Left cardiac atrium (tissue), 4 donors: Measurements from ENCODE around the gene GARS1. TPM values are rescaled to one million over a fixed set of nuclear protein-coding genes. Genes with fewer than 3 reads are reported as not detected.

Source experiments
- ATAC-seq, 2 donors: fragments of 200-7000 bp; cut with Tn5 transposase; one replicate each; pipeline ENCODE4 v1.9.1; 2020; ENCODE audit warnings: mild to moderate bottlenecking in 2 of 2, moderate library complexity in 2 of 2
- DNase-seq: peaks from one replicate; pipeline ENCODE4 v3.0.0-alpha.2; 2020
- intact Hi-C, 2 donors: fragments of 100-400 bp; cut with DNase I; formaldehyde crosslinking; loops; one replicate each; pipeline versions ENCODE4 v1.14.1 to v1.15.1; 2022 to 2023
- total RNA-seq, 2 donors: library from RNA; stranded (reverse); fragmentation: NEBNext Ultra II Directional; extraction: Animal tissue kit (Norgen Biotek cat#: 25700); gene quantifications; one replicate each; pipeline ENCODE4 v1.2.1, GENCODE V29; 2021
- donor health status: DM: no; HTN: yes; CAD: no.
- donor health status: DM: no; HTN: yes; CAD: no; lungs with severe emphysema.
- donor health status: DM: yes; HTN: yes; CAD: no.
- donor health status: Dilated cardiomyopathy.

GARS1 gene
- total RNA-seq, 2 donors from 2014 or later, result 38.8 to 62.0 TPM

DNA sequence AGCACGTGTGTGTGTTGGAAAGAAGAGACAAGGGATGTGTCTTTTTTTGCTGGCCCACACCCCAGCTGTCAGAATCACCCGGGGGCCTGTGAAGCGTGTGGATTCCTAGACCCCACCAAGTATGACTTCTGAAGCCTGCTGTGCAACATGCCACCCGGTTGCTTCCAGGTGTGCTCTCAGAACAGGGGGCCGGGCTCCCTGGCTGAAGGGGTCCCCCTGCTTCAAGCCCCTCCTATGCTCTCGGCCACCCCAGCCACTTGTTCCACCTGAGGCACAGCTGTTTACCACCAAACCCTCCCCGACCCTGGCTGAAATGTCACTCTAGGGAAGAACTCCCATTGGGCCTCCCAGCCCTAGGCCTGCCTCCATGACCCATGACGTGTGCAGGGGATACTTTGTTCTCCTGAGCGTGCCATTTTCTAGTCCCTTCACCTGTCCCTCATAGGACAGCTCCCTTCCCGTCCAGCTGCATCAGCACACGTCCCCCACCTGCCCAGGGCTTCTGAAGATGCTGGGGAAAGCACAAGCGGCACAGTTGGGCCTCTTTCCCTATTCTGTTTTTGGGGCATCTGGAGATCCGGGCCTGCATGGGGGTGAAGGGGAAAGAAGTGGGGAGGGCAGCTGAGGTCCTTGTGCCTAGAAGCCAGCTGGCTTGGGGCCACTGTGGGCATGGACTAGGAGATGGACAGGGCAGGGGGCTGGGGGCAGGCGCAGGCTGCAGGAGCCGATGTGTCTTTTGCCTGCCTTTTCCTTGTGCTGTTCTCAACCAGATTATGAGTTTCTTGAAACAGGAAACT lies 54.3 kb downstream of the GARS1 start:
- DNase-seq, result no peak
- intact Hi-C loops, result no loop called here
- ATAC-seq, result no peak

- no peak for ATAC-seq
- intact Hi-C loops, result no loop called here
- no peak for DNase-seq
These were observed 55.2 kb downstream of the GARS1 start for GRCh38 chr7:30649717-30650420.

DNA sequence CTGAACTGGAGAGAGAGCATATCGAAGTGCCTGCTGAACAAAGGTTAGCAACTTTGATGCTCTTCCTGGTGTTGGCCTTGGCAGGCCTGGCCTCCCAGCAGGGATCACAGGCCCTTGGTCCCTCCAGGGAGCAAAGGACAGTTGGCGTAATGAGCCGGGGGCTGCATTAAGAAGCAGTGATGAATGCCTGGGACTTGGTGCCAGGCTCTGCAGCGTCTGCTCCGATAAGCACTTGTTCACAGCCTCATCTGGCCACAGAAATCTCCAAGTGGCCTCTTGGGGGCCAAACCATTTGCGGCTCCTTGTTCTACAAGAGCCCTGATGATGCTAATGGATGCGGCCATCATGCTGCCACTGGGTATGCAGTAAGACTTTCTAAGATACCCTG lies 55.7 kb downstream of the GARS1 start:
- intact Hi-C loops, result no loop called here
- ATAC-seq (no peak), DNase-seq (no peak)

DNA sequence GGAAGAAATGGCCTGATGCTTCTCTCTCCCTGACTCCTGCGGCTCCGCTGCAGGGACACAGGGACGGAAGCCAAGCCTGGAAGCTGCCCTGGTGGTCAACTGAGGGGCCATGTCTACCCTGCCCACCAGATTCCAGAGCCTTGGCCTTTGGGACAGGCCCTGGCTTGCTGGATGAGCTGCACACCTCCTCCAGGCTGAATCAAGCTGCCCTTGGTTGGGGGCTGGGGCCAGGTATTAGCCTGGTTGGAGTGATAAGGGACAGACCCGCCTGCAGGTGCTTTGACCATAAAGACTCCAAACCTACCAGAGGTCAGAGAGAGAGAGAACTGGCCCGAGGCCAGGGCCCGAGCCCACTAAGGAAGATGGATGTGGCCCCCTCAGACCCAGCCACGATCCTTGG lies 57.5 kb downstream of the GARS1 start:
- ATAC-seq (no peak), DNase-seq (no peak)
- intact Hi-C loops, result no loop called here

DNA sequence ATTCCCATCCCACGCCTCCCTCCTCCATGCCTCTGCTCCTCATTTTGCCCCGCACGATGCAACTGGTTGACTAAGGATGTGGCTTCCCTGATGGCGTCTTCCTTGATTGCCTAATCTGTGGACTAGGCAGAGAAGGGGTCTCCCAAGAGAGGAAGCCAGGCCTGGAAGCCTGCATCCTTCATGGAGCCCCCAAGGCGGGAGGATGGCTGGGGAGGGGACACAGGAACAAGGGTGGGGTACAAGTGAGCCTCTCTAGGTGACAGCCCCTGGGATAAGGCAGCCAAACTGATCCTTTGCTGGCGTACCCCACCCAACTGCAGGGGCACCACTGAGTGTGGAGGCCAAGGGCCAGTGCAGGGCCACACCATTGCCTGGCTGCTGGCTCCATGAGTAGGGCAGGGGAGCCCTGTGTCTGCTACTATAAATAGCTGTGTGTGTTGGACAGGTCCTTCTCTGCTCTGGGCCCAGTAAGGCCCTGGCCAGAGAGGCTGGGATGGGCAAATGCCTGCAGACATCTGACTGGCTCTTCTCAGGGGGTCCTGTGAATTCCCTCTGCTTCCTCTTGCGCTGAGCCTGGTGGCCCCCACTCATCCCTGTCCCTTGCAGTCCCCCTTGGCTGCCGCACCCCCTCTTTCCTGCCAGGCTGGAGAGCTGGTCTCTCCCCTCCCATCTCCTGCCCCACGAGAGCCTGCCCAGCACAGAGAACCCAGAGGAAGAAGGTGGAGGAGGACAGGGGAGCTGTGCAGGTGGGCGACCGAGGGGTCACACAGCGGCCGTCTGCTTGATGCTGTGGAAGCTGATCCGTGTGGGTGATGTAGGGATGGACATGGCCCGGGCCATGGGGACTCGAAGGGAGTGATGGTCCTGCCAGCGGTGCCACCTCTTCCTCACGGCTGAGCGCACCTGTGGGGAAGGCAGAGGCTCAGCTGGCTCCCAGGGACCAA lies 58.3 kb downstream of the GARS1 start:
- intact Hi-C loops, result no loop called here

GRCh38 chr7:30654296-30655090 lies 59.8 kb downstream of the GARS1 start:
- intact Hi-C loops, result no loop called here
- ATAC-seq (no peak), DNase-seq (no peak)

More for the DNA sequence above, 58.3 kb downstream of the GARS1 start:
- ATAC-seq, result no peak
- DNase-seq, result no peak

GRCh38 chr7:30655096-30655970 lies 60.7 kb downstream of the GARS1 start:
- DNase-seq, result no peak
- intact Hi-C loops, result no loop called here

GRCh38 chr7:30656006-30656957 lies 61.6 kb downstream of the GARS1 start:
- ATAC-seq (no peak), DNase-seq (no peak)
- intact Hi-C loops, result no loop called here

More at GRCh38 chr7:30655096-30655970, 60.7 kb downstream of the GARS1 start:
- ATAC-seq, result no peak

DNA sequence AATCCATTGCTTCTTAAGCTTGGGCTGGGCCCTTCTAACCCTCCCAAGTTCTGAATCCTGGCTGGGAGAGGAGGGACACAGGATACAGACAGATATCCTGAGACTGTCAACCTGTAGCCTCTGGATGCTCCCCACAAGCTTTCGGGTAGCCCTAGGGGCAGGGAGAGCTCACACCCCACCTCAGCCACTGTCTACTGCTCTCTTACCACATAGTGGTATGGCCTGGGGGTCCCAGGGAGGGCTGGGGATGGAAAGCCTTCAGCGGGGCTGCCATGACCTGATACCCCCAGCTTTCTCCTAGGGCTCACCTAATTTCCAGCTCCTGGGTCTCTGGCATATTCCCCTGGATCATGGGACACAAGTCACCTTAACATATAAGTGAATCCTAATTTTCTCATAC lies 62.5 kb downstream of the GARS1 start:
- ATAC-seq, result no peak
- intact Hi-C loops, result no loop called here
- DNase-seq, result no peak

GRCh38 chr7:30658479-30659074 lies 63.9 kb downstream of the GARS1 start:
- intact Hi-C loops, result no loop called here
- ATAC-seq (no peak), DNase-seq (no peak)

DNA sequence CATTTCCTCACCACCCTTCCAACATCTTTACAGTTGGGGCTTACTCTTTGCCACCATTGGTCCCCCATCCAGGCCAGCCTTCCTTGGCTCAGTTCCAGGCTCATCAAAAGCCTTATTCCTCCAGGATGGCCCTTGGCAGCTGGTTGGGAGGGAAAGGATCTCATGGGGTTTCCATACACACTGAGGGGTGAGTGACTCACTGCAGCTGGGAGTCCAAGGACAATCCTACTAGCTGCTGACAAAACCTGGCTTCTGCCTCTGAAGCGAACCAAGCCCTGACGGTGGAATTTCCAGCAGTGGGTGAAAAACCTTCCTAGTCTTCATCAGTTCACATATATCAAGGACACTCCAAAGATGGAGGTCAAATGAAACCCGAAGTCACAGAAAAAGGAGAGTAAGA lies 64.6 kb downstream of the GARS1 start:
- DNase-seq, result no peak
- intact Hi-C loops, result no loop called here
- no peak for ATAC-seq

DNA sequence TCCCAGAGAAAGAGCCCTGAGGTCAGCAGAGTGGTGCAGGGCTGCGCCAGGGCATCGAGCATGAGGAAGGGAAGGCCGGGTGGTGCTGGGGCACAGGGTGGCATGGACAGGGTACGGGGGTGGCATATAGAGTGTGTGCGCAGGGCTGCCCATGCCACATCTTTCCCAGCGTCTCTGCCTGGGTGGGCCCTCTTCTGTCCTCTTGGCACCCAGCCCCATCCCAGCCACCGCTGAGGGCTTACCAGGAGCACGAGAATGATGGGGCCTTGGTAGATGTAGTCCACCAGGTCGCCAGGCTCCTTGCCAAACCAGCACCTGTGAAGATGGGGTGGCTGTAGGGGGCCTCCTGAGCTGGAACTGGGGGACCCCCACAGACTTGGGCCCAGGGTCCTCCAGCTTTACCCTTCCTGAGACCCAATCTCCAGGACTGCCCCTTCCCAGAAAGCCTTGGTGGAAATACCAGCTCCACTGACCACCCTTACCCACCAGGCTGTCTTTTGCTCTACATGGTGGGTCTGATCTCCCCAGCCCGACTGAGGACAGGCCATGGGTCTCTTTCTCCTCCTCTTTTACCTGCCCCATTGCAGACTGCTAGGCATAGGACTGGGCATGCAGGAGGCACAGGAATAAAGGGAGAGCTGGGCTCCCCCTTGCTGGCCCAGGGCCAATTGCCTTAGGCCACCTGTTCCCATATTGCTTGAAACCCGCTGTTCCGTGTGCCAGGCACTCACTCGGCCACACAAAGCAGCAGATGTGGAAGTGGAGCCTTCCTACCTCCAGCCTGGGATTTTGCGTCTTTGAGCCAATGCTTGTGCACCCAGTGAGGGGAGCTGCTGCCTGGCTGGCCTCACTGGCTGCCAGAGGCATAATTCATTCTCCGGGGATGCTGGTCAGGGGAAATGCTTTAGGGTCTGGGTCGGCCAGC lies 65.9 kb downstream of the GARS1 start:
- intact Hi-C loops, result no loop called here
- ATAC-seq (no peak), DNase-seq (peak; percentile 8)

DNA sequence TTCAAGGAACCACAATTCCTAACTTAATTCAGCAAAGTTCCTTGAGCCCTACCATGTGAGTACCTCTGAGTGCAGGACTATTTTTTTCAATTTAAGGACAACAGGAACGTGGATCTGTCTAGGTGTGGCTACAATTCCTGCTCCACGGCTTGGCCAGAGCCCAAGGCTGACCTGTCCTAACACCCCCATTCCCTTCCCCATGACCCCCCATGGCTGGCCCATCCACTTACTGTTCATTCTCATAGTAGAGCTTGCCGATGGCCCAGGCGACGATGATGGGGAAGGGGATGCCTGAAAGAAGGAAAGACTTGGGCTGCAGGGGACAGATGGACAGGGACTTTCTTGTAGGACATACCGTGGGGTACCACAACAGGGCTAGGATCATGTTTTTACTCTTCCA lies 67.2 kb downstream of the GARS1 start:
- DNase-seq (no peak), ATAC-seq (no peak)
- intact Hi-C loops, result no loop called here

- intact Hi-C loops, result no loop called here
- no peak for ATAC-seq
- DNase-seq, result no peak
These were observed 67.8 kb downstream of the GARS1 start for GRCh38 chr7:30662431-30662939.

GRCh38 chr7:30663414-30663813 lies 68.7 kb downstream of the GARS1 start:
- ATAC-seq, result no peak
- no peak for DNase-seq
- intact Hi-C loops, result no loop called here
